ENCODE data around the gene DYNLT4.
"Not testable (repeated sequence)": the region's sequence is repeated elsewhere in the genome, so short reads cannot be mapped to it uniquely, and the experiment has no call there.

DYNLT4 gene, protein sequence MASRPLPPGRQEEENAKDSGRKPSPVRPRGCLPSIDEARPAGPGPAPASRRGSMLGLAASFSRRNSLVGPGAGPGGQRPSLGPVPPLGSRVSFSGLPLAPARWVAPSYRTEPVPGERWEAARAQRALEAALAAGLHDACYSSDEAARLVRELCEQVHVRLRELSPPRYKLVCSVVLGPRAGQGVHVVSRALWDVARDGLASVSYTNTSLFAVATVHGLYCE

DNA sequence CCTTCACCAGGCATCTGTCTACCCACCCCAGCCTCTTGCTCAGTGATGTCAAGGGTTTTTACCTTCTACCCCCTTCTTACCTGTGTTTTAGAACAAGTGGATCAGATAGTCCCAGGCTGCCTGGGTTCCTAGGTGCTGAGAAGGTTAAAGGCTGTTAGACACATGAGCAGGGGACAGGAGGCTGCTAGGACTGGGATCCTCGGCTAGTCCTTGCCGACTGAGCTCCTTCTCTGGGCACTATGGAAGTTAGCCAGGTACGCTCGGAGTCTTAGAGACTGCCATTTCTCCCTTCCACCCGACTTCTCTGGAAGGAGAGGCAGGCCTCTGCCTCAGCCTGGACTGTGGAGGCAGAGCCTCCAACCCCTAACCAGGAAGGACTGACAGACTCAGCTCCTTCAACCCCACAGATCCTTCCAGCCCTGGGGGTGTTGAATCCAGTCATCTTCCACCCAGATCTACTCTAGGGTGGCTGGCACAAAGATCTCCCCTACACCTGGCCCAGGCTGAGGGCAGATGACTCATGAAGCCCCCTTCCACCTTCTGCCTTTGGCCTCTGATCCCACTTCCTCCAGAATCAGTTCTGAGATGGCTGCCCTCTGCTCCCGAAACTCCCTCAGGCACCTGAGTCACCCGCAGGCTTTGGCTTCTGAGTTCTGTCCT, at the start of gene DYNLT4:
Gene DYNLT4, minus strand, starts transcription at position 648 of the 660 bp plus-strand sequence. CDS start 683 bp downstream, outside the sequence.
- no peak for DNase-seq (ENCODE audit: low read depth)

DNA sequence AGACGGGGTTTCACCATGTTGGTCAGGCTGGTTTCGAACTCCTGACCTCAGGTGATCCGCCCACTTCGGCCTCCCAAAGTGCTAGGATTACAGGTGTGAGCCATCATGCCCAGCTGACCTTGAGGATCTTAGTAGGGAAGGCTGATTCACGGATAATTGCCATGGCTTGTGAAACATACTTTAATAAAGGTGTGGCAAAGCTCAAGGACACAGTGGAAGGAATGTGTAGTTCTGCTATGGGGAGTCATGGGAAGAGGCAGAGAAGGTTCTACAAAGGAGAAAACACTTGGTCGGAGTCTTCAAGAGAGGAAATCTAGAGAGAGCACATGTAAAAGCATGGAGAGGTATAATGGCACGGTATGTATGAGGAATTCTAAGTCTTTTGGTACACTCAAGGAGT, 48.6 kb upstream of the DYNLT4 start:
- no peak for DNase-seq (ENCODE audit: low read depth)

DNA sequence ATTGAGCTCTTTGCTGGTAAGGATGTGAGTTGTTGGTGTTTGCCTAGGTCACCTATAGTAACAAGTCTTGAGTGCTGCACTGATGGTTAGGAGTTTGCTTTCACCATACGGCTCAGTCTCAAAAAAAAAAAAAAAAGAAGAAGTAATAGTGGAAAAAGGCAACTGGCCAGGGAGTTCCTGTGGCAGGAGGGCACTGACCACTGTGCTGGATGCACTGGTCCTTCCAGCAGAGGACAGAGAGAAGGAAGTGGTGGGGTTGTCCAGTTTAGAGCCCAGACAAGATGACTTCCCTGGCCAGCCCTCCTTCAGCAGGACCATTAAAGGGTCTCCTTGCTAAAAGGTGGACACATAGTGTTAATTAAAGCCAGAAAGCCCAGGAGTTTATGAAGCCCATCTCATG, 47.8 kb upstream of the DYNLT4 start:
- DNase-seq (ENCODE audit: low read depth), result no peak

GRCh38 chr1:44853201-44853600, 46.0 kb upstream of the DYNLT4 start:
- DNase-seq (ENCODE audit: low read depth), result no peak

DNA sequence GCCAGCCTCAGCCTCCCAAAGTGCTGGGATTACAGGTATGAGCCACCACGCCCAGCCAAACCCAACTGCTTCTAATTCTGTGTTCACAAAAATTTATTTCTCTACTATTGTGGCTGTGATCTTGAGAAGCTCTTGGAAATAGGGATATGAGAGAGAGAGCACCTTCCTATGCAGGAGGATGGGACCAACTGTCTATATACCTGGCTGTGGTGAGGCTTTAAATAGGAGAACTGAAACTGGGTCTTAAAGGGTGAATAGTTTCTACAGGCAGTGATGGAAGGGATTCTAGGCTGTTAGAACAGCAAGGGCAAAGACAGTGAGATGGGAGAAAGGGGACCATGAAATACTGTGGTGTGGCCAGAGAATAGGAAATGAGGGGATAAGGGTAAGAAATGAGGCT, 44.2 kb upstream of the DYNLT4 start:
- DNase-seq (ENCODE audit: low read depth), result no peak

DNA sequence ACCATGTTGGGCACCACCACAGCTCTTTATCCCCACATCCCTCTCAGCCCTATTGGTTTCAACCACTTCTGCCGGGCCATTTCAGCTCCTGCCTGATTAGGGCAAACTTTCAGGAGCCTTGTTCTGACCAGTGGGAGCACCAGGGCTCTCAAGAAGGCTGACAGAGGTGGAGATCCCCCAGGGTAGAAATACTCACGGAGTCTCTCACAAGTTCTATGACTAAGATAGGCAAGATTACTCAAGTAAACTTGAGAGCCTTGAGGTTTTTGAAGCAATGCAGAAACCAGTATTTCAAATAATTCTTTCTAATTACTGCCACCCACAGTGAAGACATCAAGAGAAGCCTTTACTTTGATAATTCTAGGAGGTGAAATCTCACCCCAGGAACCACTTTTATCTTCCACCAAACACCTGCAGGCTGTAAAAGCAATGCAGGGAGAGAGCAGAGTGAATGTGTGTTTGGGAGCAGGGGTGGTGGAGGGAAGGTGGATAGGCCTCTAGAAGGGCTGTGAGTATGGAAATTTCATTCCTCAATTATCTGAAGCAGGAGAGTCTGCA, 42.5 kb upstream of the DYNLT4 start:
- no peak for DNase-seq (ENCODE audit: low read depth)

DNA sequence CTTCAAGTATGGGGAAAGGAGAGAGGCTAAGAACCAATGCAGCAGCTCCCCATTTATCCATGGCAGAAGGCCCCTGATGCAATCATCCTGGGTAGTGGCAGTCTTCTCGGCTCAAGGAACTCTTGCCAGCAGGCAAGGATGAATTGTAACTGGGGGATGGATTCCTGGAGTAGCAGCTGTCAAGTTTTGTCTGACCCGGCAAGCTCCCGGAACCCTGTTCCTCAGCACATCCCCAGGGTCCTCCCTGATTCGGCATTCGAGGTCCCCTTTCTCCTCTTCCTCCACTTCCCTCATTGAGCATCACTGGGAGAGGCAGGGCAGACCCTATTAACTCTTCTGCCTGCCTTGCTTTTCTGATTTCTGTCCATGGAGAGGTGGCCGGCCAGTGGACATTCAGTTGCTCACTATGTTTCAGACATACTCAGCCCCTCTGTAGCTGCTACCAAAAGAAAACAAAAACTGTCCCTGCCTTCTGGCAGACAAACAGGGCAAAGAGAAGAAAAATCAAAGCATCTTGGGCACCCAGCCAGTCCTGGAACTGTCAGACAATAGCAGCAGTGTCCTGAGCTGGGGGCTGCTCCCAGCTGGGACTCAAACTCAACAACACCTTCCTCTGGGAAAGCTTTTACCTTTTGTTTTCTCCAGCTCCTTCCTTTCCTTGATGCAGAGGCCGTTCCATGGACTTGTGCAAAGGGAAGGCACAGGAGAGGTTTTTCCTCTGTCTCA, 41.5 kb upstream of the DYNLT4 start:
- no peak for DNase-seq (ENCODE audit: low read depth)

DNA sequence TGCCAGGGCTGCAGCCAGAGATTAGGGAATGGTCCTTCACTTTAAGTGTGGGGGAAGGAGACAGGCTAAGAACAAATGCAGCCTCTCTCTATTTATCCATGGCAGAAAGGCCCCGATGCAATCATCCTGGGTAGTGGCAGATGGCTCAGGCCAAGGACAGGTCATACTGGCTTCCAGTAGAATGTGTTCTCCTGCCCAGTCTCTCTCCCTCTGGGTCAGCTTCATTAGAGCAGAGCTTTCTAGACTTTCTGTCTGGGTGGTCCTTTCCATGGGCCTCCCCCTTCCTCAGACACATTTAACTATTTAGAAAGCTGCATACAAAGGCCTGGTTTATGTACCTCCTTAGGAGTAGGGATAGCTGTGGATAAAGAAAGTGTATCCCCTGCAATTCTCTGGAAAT, 40.7 kb upstream of the DYNLT4 start:
- no peak for DNase-seq (ENCODE audit: low read depth)

DNA sequence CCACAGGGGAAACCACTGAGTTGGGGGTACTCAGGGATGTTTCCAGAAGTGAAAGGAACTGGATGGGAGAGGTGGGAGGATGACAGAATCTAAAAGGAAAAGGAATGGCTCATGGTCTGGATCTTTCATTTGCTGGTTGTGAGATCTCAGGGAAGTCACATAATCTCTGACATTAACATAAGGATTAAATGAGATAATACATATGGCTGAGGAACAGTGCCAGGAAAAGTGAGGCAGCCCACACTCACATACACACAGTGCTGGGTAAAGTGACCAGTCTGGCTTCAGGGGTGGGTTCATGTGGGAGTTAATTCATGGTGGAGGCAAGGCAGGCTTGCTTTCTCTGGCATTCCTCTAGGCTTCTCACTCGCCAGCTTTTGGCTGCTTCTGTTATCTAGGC, 39.8 kb upstream of the DYNLT4 start:
- DNase-seq (ENCODE audit: low read depth), result no peak

DNA sequence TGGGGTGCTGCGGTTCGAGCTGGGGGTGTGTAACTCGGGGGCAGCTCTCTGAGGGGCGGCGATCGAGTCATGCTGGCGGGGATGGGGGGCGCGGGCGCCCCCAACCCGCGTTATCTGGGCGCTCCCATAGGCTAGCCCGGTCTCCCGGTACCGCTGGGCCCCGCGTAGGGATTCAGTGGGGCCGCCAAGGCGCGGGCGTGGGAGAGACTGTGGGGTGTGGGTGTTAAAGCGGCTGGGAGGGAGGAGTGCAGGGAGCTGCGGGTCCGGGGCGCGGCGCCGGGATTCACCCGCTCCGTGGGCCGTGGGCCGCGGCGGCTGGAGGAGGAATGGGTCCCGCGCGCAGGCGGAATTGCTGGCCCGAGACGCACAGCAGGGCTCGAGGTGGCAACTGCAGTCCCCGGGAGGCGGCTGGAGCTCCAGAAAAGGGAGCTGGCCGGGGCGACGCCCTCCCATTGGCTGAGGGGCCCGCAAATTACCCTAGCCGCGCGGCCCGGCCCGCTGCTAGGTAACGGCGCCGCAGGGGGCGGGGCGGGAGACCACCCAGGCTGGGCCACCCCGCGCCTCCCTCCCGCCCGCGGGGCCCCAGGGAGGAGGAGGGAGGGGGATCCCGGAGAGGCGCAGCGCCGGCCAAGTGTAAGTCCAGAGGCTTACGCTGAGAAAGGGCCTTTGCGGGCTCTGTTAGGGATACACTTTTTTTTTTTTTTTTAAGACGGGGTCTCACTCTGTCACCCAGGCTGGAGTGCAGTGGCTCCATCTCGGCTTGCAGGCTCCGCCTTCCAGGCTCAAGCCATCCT, 35.9 kb upstream of the DYNLT4 start, which contains the start of gene PTCH2:
Gene PTCH2, minus strand, starts transcription at position 392 of the 794 bp plus-strand sequence. Its CDS starts 321 bp downstream, at position 71.
- no peak for DNase-seq (ENCODE audit: low read depth)

DNA sequence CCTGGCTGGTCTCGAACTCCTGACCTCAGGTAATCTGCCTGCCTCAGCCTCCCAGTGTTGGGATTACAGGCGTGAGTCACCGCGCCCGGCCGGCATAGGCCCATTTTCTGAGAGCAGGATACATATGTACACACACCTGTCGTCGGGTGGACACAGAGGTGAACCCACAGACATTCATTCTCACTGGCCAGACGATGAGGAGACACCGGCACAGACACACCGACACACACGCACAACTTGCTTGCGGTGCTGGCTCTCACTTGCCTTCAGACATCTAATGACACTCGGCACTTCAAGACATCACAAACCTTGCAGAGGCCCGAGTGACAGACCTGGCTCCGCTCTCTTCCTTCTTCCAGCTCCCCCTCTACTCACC, 35.3 kb upstream of the DYNLT4 start:
- DNase-seq (ENCODE audit: low read depth), result no peak

GRCh38 chr1:44839576-44839975, 32.4 kb upstream of the DYNLT4 start:
- no peak for DNase-seq (ENCODE audit: low read depth)

- not testable (repeated sequence) for DNase-seq (ENCODE audit: low read depth)
Observed at GRCh38 chr1:44838294-44838693, 31.1 kb upstream of the DYNLT4 start.

DNA sequence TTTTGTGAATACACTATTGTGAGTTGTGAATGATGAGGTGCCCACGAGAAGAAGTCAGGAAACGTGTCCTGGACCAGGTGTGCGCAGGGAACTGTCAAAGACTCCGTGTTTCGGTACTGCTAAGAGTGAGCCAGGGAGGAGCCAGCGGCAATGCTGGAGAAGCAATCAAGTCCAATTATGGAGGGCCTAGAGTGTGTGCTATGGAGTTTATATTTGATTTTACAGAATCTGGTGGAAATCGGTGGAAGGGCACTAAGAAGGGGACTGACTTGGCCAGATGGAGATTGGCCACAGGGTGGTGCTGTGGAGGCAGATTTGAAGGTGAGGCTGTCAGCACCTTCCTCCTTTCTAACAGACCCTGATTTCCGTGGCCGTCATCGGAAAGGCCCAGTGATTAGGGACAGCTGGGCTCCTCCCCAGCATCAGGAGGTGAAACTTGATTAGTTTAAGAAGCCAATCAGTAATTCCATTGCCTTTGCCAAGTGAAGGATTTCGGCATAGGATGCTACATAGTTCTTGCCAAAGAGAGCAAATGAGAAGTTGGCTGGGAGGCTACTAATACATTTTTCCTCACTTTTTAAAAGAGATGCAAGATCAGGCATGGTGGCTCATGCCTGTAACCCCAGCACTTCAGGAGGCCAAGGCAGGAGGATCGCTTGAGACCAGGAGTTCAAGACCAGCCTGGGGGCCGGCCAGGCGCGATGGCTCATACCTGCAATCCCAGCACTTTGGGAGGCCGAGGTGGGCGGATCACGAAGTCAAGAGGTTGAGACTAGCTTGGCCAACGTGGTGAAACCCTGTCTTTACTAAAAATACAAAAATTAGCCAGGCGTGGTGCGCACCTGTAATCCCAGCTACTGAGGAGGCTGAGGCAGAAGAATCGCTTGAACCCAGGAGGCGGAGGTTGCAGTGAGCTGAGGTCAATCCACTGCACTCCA, 28.9 kb upstream of the DYNLT4 start:
- DNase-seq (ENCODE audit: low read depth), result peak; percentile 80

DNA sequence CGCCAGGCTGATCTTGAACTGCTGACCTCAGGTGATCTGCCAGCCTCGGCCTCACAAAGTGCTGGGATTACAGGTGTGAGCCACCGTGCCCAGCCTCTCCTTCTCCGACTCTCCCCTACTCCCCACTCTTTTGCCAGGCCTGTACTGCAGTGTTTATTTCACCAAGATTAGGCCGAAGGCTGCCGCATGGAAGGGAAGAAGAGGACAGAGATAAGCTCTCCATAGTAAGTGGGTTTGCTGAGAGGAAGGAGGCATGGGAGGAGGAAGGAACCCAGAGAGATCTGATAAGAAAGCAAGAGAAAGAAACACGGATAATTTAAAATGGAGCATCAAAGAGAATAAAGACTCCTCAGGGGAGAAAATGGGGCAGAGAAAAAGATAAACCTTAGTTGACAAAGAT, 27.2 kb upstream of the DYNLT4 start:
- DNase-seq (ENCODE audit: low read depth), result no peak

DNA sequence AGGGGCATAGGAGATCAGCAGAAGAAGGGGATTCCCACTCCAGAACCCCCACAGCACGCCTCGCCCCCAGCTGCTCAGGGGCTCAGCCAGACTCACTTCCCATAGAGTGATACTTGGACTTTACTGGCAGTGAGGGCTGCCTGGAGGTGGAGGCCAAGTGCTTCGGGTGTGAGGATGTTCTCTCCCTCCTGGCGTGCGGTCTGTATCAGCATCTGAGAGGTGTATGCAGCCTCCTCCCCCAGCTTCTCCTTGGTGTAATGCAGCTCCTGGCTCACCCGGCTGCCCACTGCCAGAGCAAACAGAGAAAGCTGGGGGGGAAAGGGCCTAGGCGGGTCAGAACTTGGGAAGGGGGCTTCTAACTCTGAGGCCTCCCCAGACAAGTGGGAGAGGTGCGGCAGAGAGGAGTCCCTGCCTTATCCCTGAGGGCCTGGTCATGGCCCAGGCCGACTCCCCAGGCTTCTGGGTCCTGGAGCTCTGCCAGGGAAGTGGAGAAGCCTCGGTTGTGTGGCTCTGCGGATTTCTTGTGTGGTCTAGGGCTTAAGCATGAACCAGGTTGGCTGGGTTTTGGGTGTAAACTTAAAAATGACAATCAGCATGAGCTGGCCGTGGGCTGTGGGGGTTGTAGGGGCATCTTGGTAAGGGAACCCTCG, 25.0 kb upstream of the DYNLT4 start:
- DNase-seq (ENCODE audit: low read depth), result no peak

- no peak for DNase-seq (ENCODE audit: low read depth)
Observed at GRCh38 chr1:44831516-44831915, 24.4 kb upstream of the DYNLT4 start.

- DNase-seq (ENCODE audit: low read depth), result no peak
Observed at GRCh38 chr1:44830900-44831304, 23.8 kb upstream of the DYNLT4 start.

DNA sequence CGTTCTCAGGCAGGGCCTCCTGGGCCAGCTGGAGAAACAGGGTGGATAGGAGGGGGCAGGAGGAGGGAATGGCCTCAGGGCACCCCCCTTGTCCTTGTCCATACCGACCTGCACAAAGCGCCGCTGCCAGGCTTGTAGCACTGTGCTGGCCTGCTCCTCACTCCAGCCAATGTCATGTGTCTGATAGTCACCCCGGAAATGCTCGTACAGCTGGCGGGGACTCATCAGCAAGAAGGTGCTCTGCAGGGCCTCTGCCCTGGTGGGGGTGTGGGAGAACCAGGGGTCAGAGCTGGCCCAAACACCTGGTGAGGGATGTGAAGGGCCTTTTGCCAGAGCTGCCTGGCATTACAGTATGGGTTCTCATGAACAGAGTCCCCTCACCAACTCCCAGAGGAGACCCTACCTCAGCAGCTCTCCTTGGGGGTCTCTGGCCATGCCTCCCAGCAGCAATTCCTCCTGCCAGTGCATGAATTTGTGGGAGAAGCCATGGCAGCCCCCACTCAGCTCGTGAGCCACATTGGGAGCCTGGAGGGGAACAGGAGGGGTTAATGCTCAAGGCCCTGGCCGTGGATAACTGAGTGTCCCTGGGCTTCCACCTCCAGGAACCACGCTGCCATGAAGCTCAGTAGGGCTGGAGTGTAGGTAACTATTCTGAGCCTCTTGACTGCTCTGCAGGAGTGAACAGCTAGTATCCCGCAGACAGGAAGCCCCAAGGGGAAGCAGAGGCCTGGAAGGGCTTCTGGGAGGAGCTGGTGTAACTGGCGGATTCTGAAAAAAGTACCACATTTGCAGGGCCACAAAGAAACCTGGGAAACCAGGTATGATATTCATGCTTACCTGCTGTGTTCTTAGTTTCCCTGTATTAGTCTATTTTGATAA, 22.6 kb upstream of the DYNLT4 start:
- DNase-seq (ENCODE audit: low read depth), result no peak
